H9 (cell line): ENCODE measurements around the gene MC1R. TPM values are rescaled to one million over a fixed set of nuclear protein-coding genes. Genes with fewer than 3 reads are reported as not detected.

Experiments used
- DNase-seq: peaks from one replicate; pipeline ENCODE4 v3.0.0-alpha.2; 2017
- H2AFZ ChIP-seq: one replicate; pipeline ENCODE4 v1.6.1; 2013; ENCODE audit warnings: mild to moderate bottlenecking, low read length, control low read depth, moderate library complexity
- H2AK5ac ChIP-seq: 2 replicates; pipeline ENCODE4 v1.6.1; 2013; ENCODE audit warnings: low read length, control low read depth, mixed read lengths; ENCODE audit not compliant: insufficient read length
- H2BK120ac ChIP-seq: one replicate; pipeline ENCODE4 v1.6.1; 2013; ENCODE audit warnings: low read depth, mild to moderate bottlenecking, low read length, control low read depth, inconsistent platforms; ENCODE audit not compliant: poor library complexity, severe bottlenecking
- H2BK12ac ChIP-seq: 2 replicates; pipeline ENCODE4 v1.6.1; 2013; ENCODE audit warnings: low read length, control low read depth, mixed read lengths, low read depth; ENCODE audit not compliant: insufficient read length
- H2BK15ac ChIP-seq: 2 replicates; pipeline ENCODE4 v1.6.1; 2013; ENCODE audit warnings: low read depth, low read length, control low read depth
- H2BK20ac ChIP-seq: one replicate; pipeline ENCODE4 v1.6.1; 2013; ENCODE audit warnings: low read depth, mild to moderate bottlenecking, low read length, control low read depth, inconsistent platforms; ENCODE audit not compliant: poor library complexity, severe bottlenecking
- H2BK5ac ChIP-seq: 2 replicates; pipeline ENCODE4 v1.6.1; 2013; ENCODE audit warnings: low read length, control low read depth, mixed read lengths; ENCODE audit not compliant: insufficient read length
- H3K14ac ChIP-seq: 2 replicates; pipeline ENCODE4 v1.6.1; 2013; ENCODE audit warnings: low read length, control low read depth; ENCODE audit not compliant: insufficient read depth
- H3K18ac ChIP-seq: 2 replicates; pipeline ENCODE4 v1.6.1; 2013; ENCODE audit warnings: low read depth, mild to moderate bottlenecking, mixed read lengths, low read length, control low read depth; ENCODE audit not compliant: insufficient read length
- H3K23ac ChIP-seq: 2 replicates; pipeline ENCODE4 v1.6.1; 2013; ENCODE audit warnings: low read length, control low read depth, mixed read lengths, low read depth; ENCODE audit not compliant: insufficient read length
- H3K23me2 ChIP-seq: 2 replicates; pipeline ENCODE4 v1.6.1; 2013; ENCODE audit warnings: low read depth, mild to moderate bottlenecking, mixed read lengths, low read length, control low read depth; ENCODE audit not compliant: insufficient read length, poor library complexity, severe bottlenecking
- H3K27ac ChIP-seq: 2 replicates; pipeline ENCODE4 v1.5.1; 2013; ENCODE audit warnings: low read length, control low read depth, mixed read lengths, low read depth; ENCODE audit not compliant: insufficient read length
- H3K27me3 ChIP-seq: 2 replicates; pipeline ENCODE4 v1.6.1; 2013; ENCODE audit warnings: low read length, control low read depth, inconsistent platforms; ENCODE audit not compliant: insufficient read depth
- H3K4ac ChIP-seq: 2 replicates; pipeline ENCODE4 v1.6.1; 2013; ENCODE audit warnings: low read depth, mild to moderate bottlenecking, control low read depth, inconsistent platforms, low read length, moderate library complexity
- H3K4me1 ChIP-seq: 2 replicates; pipeline ENCODE4 v1.6.1; 2013; ENCODE audit warnings: low read length, control low read depth, inconsistent platforms; ENCODE audit not compliant: insufficient read depth
- H3K4me2 ChIP-seq: 2 replicates; pipeline ENCODE4 v1.6.1; 2013; ENCODE audit warnings: low read length, control low read depth, mixed read lengths; ENCODE audit not compliant: insufficient read length, insufficient read depth
- H3K56ac ChIP-seq: 2 replicates; pipeline ENCODE4 v1.6.1; 2013; ENCODE audit warnings: low read depth, mild to moderate bottlenecking, mixed read lengths, low read length, control low read depth; ENCODE audit not compliant: insufficient read length
- H3K79me1 ChIP-seq: 2 replicates; pipeline ENCODE4 v1.6.1; 2013; ENCODE audit warnings: low read depth, mild to moderate bottlenecking, moderate library complexity, low read length, control low read depth, inconsistent platforms; ENCODE audit not compliant: insufficient read depth, poor library complexity, severe bottlenecking
- H3K79me2 ChIP-seq: 2 replicates; pipeline ENCODE4 v1.6.1; 2013; ENCODE audit warnings: low read length, control low read depth, inconsistent platforms; ENCODE audit not compliant: insufficient read depth
- H3K9ac ChIP-seq: 2 replicates; pipeline ENCODE4 v1.6.1; 2013; ENCODE audit warnings: low read length, control low read depth, mixed read lengths; ENCODE audit not compliant: insufficient read length; ENCODE audit errors: extremely low read depth
- H3K9me3 ChIP-seq: one replicate; pipeline ENCODE4 v1.6.1; 2013; ENCODE audit warnings: low read depth, low read length, inconsistent platforms; ENCODE audit not compliant: control insufficient read depth
- H3T11ph ChIP-seq: one replicate; pipeline ENCODE4 v1.6.1; 2013; ENCODE audit warnings: mild to moderate bottlenecking, low read length, control low read depth, inconsistent platforms
- H4K20me1 ChIP-seq: one replicate; pipeline ENCODE4 v1.6.1; 2013; ENCODE audit not compliant: control insufficient read depth, insufficient read length, insufficient read depth
- H4K5ac ChIP-seq: 2 replicates; pipeline ENCODE4 v1.6.1; 2013; ENCODE audit warnings: low read depth, mild to moderate bottlenecking, mixed read lengths, low read length, control low read depth; ENCODE audit not compliant: insufficient read length
- H4K8ac ChIP-seq: replicated peaks from 2 replicates; pipeline ENCODE4 v1.6.1; 2013; ENCODE audit warnings: low read length, control low read depth, mixed read lengths, low read depth; ENCODE audit not compliant: insufficient read length
- H4K91ac ChIP-seq: 2 replicates; pipeline ENCODE4 v1.6.1; 2013; ENCODE audit warnings: low read depth, mild to moderate bottlenecking, moderate library complexity, mixed read lengths, low read length, control low read depth; ENCODE audit not compliant: insufficient read length
- H3K27ac Mint-ChIP-seq, 3 experiments: 2 replicates in 2 of 3; 3 replicates in 1 of 3; pipeline ENCODE4 v1.8.0; 2020 to 2021; ENCODE audit warnings: mixed read lengths in 3 of 3, mild to moderate bottlenecking in 1 of 3, moderate library complexity in 1 of 3
- H3K27me3 Mint-ChIP-seq: 2 replicates; pipeline ENCODE4 v1.8.0; 2021; ENCODE audit warnings: low read depth, mild to moderate bottlenecking, moderate library complexity, mixed read lengths
- H3K36me3 Mint-ChIP-seq, 3 experiments: 2 replicates in 2 of 3; 3 replicates in 1 of 3; pipeline ENCODE4 v1.8.0; 2020 to 2021; ENCODE audit warnings: low read depth in 3 of 3, mixed read lengths in 3 of 3; ENCODE audit not compliant: insufficient read depth in 1 of 3
- H3K4me1 Mint-ChIP-seq, 2 experiments: 2 replicates each; pipeline ENCODE4 v1.8.0; 2020; ENCODE audit warnings: mixed read lengths in 2 of 2
- H3K4me3 Mint-ChIP-seq, 2 experiments: 2 replicates in 1 of 2; 3 replicates in 1 of 2; pipeline ENCODE4 v1.8.0; 2020 to 2021; ENCODE audit warnings: mild to moderate bottlenecking in 2 of 2, mixed read lengths in 2 of 2, moderate library complexity in 1 of 2
- H3K9me3 Mint-ChIP-seq, 2 experiments: 2 replicates in 1 of 2; 3 replicates in 1 of 2; pipeline ENCODE4 v1.8.0; 2020; ENCODE audit warnings: mild to moderate bottlenecking in 2 of 2, mixed read lengths in 2 of 2, moderate library complexity in 1 of 2
- WGBS: extraction: QIAGEN DNeasy Blood & Tissue Kit; methylation state at CpG from one replicate; pipeline ENCODE4 v1.1.7; 2013; ENCODE audit warnings: missing lambda C conversion rate, low lambda C conversion rate, mixed read lengths; ENCODE audit not compliant: insufficient read length; ENCODE audit errors: extremely low coverage; 5-methylcytosine and 5-hydroxymethylcytosine counted together
- total RNA-seq: library from RNA; stranded (reverse); gene quantifications from 2 replicates; pipeline ENCODE4 v1.2.1, GENCODE V29; 2021
- TF ChIP-seq, protein P1 (sequence below): fragments of 200-600 bp; sonication (generic); conservative IDR thresholded peaks from 3 replicates; pipeline ENCODE4 v1.8.0; 2021; ENCODE audit warnings: antibody characterized with exemption, mild to moderate bottlenecking

The MC1R gene
- total RNA-seq, 1 experiment from 2014 or later: 4.7 TPM

DNA sequence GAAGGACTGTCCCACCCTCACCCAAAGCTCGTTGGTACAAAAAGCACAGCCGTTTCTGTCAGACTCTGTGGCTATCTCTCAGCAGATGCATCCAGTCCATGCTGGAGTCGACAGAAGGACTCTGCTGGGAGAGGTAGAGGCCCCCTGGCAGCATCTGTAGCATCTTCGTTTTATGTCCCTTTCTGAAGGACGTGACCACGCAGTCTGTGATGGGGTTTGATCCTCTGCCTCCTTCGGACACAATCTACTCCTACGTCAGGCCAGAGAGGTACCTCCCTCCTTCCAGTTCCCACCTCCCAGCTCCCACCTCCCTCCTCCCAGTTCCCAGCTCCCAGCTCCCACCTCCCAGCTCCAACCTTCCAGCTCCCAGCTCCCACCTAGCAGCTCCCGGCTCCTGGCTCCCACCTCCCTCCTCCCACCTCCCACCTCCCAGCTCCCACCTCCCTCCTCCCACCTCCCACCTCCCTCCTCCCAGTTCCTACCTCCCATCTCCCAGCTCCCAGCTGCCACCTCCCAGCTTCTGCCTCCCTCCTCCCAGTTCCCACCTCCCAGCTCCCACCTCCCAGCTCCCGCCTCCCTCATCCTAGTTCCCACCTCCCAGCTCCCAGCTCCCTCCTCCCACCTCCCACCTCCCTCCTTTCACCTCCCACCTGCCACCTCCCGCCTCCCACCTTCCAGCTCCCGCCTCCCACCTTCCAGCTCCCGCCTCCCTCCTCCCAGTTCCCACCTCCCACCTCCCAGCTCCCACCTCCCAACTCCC lies 11.4 kb upstream of the MC1R start:
- H3K23me2 ChIP-seq: no peaks in the 10 kb centered on the region
- no peak overlapping the region for H3K27ac ChIP-seq
- peaks cover 2 to 5% of the 10 kb centered on the region in 2 experiments; a peak in 2 of 4 replicates for H3K4me1 Mint-ChIP-seq
- H2AFZ ChIP-seq: no peak overlapping the region
- no peaks in the 10 kb centered on the region for H3K79me2 ChIP-seq
- no peak overlapping the region for H3K14ac ChIP-seq
- no CpG with 5 or more reads among the region's 13 CpGs for WGBS
- no peak overlapping the region for H3K4ac ChIP-seq
- no peaks in the 10 kb centered on the region for H3K27me3 Mint-ChIP-seq
- H3K27me3 ChIP-seq: no peaks in the 10 kb centered on the region
- H3T11ph ChIP-seq: no peak overlapping the region
- H4K20me1 ChIP-seq: no peaks in the 10 kb centered on the region
- H3K79me1 ChIP-seq: no peaks in the 10 kb centered on the region
- H3K27ac Mint-ChIP-seq: no peak overlapping the region
- H3K4me3 Mint-ChIP-seq: no peak overlapping the region
- no peak overlapping the region for H4K8ac ChIP-seq
- H2BK12ac ChIP-seq: no peak overlapping the region
- no peak overlapping the region for H2AK5ac ChIP-seq
- no peak overlapping the region for H2BK15ac ChIP-seq
- no peak overlapping the region for H2BK20ac ChIP-seq
- H3K56ac ChIP-seq: no peak overlapping the region
- no peak overlapping the region for H3K18ac ChIP-seq
- H2BK5ac ChIP-seq: no peak overlapping the region
- no peak overlapping the region for H3K4me2 ChIP-seq
- H3K9me3 ChIP-seq: peaks cover 7% of the 10 kb centered on the region
- H3K23ac ChIP-seq: no peak overlapping the region
- H4K5ac ChIP-seq: no peak overlapping the region
- H3K36me3 Mint-ChIP-seq: peaks cover 29 to 49% (median 43%) of the 10 kb centered on the region in 3 experiments; a peak in 6 of 7 replicates
- DNase-seq: no peak
- peaks cover 6 to 13% of the 10 kb centered on the region in 2 experiments; a peak in 3 of 5 replicates for H3K9me3 Mint-ChIP-seq
- H3K9ac ChIP-seq: no peak overlapping the region
- TF ChIP-seq, protein P1, sequence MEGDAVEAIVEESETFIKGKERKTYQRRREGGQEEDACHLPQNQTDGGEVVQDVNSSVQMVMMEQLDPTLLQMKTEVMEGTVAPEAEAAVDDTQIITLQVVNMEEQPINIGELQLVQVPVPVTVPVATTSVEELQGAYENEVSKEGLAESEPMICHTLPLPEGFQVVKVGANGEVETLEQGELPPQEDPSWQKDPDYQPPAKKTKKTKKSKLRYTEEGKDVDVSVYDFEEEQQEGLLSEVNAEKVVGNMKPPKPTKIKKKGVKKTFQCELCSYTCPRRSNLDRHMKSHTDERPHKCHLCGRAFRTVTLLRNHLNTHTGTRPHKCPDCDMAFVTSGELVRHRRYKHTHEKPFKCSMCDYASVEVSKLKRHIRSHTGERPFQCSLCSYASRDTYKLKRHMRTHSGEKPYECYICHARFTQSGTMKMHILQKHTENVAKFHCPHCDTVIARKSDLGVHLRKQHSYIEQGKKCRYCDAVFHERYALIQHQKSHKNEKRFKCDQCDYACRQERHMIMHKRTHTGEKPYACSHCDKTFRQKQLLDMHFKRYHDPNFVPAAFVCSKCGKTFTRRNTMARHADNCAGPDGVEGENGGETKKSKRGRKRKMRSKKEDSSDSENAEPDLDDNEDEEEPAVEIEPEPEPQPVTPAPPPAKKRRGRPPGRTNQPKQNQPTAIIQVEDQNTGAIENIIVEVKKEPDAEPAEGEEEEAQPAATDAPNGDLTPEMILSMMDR: no peak
- H3K4me1 ChIP-seq: no peaks in the 10 kb centered on the region
- H4K91ac ChIP-seq: no peak overlapping the region
- no peak overlapping the region for H2BK120ac ChIP-seq
